ENCODE results near the gene EFHD2. TPM values are rescaled to one million over a fixed set of nuclear protein-coding genes. Genes with fewer than 3 reads are reported as not detected.

Gene EFHD2
- total RNA-seq, 1 experiment from 2014 or later, result 92.0 TPM

- H3K4me3 ChIP-seq, result no peak overlapping the region
- DNase-seq, result no peak
- H3K27me3 ChIP-seq, result no peaks in the 10 kb centered on the region
- no peaks in the 10 kb centered on the region for H3K36me3 ChIP-seq
- no peaks in the 10 kb centered on the region for H3K9me3 ChIP-seq
Measured at GRCh38 chr1:15405106-15405850, 4.4 kb upstream of the EFHD2 start.

DNA sequence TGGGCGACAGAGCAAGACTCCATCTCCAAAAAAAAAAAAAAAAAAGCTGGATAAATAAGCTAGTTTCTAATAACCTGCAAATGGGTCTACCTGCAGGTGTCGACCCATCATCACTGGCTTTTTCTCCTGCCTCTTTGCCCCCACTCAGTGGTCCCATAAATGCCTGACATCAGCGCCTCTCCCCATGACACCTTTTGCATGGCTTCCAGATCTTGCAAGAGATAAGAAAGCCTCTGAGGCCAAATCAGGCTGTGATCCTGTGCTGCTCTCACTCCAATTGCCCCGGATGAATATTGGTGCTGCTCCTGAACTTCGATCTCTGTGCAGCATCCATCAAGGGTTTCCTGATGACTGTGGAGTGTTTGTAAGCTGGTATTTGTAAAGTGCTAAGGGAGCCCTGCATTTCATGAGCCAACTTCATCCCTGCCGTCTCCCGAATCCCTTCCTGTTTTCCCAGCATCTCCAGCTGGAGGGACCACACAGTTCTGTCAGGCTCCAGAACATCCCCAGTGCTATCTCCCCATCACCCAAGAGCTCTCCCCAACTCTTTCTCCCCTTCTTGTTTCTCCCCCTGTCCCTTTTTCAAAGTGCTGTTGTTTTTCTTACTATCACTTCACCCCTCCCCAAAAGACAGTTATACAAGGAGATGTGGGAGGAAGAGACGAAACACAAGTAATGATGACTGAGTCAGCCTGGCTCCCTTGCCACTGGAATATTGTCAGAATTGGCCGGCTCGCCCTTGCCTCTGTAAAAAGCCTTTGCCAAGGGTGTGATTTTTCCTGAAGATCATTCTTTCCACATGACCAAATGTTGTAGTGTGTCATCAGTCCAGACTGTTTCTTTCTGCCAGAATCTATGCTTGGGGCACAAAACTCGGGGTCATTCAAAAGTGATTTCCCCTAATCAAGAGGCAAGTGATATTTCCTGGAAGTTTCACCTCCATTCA is 2.8 kb upstream of the EFHD2 start:
- Histone ChIP-seq H3K4me3 (no peak overlapping the region), H3K27me3 (no peaks in the 10 kb centered on the region), H3K9me3 (no peaks in the 10 kb centered on the region), H3K36me3 (peaks cover 4% of the 10 kb centered on the region)
- DNase-seq, result peak; percentile 91

DNA sequence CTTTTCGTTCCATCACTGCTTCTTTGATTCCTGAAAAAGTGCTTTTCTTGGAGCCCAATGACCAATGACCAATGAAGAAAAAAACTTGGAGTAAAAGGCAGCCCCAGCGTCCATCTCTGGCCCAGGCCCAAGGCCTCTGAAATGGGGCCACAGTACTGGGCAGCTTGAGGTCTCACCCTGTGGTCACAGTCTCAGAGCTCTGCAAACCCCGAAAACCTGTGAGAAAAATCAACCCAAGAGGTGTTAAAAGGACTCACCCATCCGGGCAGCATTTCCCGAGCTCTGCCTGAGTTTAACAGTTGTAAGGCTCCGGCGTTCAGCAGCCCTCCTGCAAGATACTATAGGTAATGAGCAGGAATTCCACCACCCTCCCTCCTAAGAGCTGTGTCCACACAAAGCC is 2.1 kb upstream of the EFHD2 start:
- H3K27me3 ChIP-seq, result no peaks in the 10 kb centered on the region
- no peak for DNase-seq
- H3K4me3 ChIP-seq, result no peak overlapping the region
- no peaks in the 10 kb centered on the region for H3K9me3 ChIP-seq
- H3K36me3 ChIP-seq, result peaks cover 7% of the 10 kb centered on the region

- H3K36me3 ChIP-seq, result peaks cover 15% of the 10 kb centered on the region
- peak overlapping the region; percentile 74 for H3K4me3 ChIP-seq
- H3K27me3 ChIP-seq, result no peaks in the 10 kb centered on the region
- DNase-seq, result no peak
- H3K9me3 ChIP-seq, result no peaks in the 10 kb centered on the region
Measured at GRCh38 chr1:15408890-15409387, 749 bp upstream of the EFHD2 start.

DNA sequence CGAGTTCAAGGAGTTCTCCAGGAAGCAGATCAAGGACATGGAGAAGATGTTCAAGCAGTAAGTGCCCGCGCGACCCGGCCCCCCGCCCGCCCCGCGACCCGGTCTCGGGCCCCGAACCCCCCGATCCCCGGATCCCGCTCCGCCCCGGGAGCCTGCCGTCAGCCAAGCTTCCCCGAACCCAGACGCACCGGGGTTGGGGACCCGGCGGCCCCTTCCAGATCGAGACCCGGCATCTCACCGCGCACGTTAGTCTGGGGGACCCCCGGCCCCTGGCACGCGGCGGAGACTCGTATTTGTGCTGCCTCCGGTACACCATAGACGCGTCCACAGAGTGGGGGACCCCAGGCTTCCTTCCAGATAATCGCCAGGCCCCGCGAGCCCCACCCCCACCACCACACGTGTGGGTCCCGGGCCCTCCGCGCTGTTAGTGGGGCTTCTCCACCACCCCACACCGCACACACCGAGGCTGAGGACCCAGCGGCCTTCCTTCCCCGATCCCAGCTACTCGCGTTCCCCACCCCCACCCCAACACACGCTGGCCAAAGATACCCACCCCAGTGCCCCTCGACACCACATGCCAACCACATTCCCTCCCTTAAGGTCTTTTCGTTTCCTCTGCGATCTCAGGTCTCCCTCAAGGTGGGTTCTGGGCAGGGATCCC is 665 bp downstream of the EFHD2 start:
- peak overlapping the region; percentile 74 for H3K4me3 ChIP-seq
- no peaks in the 10 kb centered on the region for H3K27me3 ChIP-seq
- H3K36me3 ChIP-seq, result peaks cover 29% of the 10 kb centered on the region
- no peaks in the 10 kb centered on the region for H3K9me3 ChIP-seq
- no peak for DNase-seq

GRCh38 chr1:15410884-15411245 is 1.2 kb downstream of the EFHD2 start:
- no peak for DNase-seq
- H3K9me3 ChIP-seq, result no peaks in the 10 kb centered on the region
- peak overlapping the region; percentile 74 for H3K4me3 ChIP-seq
- H3K27me3 ChIP-seq, result no peaks in the 10 kb centered on the region
- peaks cover 34% of the 10 kb centered on the region for H3K36me3 ChIP-seq

DNA sequence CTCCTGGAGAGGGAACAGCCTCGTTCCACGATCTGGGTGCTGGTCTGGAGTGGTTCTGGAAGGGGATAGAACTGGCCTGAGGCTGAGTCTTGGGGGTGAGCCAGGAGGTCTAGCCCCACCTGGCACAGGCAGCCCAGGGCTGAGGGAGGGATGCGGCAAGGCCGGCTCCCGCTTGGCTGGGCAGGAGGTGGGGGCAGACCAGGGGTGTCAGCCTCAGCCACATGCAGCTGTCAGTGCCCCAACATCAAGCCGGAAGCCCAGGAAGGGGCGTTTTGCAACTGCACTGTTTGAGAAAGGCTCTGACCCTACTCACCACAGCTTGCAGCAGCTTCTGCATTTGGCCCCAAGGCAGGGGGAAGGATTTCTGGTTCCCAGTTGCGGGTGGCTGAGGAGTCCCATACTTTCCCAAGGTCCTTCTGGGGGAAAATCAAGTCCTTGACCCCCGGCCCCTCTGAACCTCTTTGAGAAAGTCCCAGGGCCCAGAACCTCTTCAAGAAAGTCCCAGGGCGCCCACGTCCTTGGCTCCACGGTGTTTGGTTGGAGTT is 2.0 kb downstream of the EFHD2 start:
- no peak for DNase-seq
- Histone ChIP-seq H3K36me3 (peaks cover 34% of the 10 kb centered on the region), H3K9me3 (no peaks in the 10 kb centered on the region), H3K27me3 (no peaks in the 10 kb centered on the region), H3K4me3 (peak overlapping the region; percentile 74)

DNA sequence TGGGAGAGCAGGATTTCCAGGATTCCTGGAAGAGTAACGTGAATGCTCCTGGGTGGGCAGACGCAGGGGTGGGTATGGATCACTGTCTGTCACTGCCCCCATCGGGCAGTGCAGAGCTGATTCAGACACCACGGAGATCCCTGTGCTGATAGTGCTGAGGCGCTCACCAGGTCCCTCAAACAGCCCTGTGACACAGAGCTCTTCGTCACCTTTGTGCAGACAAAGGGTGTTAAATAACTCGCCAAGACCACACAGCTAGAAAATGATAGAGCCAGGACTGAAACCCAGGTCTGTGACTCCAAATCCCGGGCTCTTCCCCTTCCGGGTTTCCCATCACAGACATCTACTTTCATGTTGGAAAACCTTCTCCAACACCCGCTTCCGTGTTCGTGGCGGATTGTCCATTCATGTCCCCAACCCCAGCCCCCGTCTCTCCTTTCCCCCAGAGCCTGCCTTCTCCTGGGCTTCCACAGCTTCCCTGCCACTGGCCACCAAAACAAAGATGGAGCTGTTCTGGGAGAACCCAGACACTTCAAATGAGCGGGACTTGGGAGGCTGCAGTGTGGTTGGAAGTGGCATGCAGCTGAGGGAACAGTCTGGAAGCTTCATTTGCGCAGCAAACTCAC is 2.6 kb downstream of the EFHD2 start:
- peaks cover 36% of the 10 kb centered on the region for H3K36me3 ChIP-seq
- H3K9me3 ChIP-seq, result no peaks in the 10 kb centered on the region
- DNase-seq, result no peak
- no peaks in the 10 kb centered on the region for H3K27me3 ChIP-seq
- H3K4me3 ChIP-seq, result peak overlapping the region; percentile 74

DNA sequence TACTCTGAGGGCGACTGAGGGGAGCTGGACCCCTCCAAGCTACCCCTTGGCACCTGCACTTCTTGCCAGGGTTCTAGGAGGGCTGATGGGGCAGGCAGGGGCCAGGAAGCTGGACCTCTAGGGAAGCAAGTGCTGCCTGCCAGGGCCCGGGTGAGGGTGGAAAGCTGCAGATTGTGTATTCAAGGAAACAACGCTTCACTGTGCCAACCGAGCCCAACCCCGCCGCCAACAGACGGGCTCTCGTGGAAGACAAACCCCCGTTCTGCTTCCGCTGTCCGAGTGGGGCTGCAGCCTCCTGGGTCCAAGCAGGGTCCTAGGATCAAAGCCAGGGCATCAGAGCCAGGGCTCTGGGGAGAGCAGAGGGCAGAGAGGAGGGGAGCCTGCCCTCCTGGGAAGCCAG is 3.2 kb downstream of the EFHD2 start:
- no peak overlapping the region for H3K4me3 ChIP-seq
- no peaks in the 10 kb centered on the region for H3K9me3 ChIP-seq
- peaks cover 36% of the 10 kb centered on the region for H3K36me3 ChIP-seq
- H3K27me3 ChIP-seq, result no peaks in the 10 kb centered on the region
- no peak for DNase-seq

DNA sequence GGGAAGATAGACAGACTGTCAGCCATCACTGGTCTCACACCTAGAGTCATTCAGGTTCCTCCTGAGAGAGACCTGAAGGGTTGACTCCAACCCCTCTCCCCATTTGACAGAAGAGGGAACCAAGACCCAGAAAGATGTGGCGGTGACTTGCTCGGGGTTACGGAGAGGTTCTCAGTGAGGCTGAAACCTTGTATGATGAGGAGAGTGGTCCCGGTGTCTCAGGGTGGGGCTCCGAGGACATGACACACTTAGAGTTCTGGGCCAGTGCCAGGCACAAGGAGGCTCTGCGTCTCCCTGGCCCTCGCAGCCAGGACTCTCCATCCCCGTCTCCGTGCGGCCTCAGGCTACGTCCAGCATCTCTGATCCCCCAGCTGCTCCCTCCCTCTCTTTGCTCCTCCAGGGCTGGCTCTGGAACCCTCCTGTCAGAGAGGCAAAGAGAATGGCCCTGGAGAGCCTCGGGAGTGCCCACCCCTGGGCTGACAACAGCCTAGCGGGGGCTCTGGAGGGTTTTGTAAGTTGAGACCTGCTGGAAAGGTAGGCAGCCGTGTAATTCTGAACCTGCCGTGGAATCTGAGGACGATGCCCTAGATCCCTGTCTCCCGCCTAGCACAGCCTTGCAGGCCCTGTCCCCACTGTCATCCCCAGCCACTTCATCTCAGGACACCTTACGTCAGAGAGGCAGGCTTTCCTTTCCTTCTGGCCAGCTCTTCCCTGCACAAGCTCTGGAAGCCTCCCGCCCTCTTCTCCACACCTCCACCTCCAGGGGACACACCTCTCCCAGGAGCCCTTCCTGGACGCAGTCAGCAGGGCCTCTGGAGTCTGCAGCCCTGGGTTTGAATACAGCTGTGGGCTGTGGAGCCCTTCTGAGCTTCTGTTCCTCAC is 4.1 kb downstream of the EFHD2 start:
- DNase-seq, result no peak
- peaks cover 41% of the 10 kb centered on the region for H3K36me3 ChIP-seq

DNA sequence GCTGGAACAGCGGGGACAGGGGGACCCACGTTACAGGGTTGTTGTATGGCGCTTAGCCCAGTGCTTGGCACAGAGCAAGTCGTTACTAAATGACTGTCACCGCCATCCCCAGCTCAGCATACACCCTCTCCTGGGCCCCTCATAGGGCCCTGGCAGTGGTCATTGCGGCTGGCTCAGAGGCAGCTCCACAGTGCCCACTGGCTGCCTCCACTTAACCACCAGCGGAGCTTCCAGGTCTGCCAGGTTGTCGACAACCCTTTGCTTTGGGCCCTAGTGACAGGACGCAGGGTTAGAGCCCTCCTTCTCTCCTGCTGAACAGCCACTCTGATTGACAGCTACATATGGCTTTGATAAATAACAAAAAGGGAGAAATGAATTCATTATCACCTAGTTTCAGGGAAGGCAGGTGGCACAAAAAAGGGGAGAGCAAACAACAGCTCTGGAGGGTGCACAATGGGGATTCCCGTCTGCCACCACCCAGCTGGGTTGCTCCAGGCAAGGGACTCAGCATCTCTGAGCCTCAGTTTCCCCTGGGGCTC is 4.8 kb downstream of the EFHD2 start:
- Histone ChIP-seq H3K36me3 (peaks cover 43% of the 10 kb centered on the region), H3K9me3 (no peaks in the 10 kb centered on the region), H3K27me3 (no peaks in the 10 kb centered on the region), H3K4me3 (no peak overlapping the region)
- DNase-seq, result no peak

More for the DNA sequence above, 4.1 kb downstream of the EFHD2 start:
- H3K27me3 ChIP-seq, result no peaks in the 10 kb centered on the region
- H3K4me3 ChIP-seq, result no peak overlapping the region
- H3K9me3 ChIP-seq, result no peaks in the 10 kb centered on the region

DNA sequence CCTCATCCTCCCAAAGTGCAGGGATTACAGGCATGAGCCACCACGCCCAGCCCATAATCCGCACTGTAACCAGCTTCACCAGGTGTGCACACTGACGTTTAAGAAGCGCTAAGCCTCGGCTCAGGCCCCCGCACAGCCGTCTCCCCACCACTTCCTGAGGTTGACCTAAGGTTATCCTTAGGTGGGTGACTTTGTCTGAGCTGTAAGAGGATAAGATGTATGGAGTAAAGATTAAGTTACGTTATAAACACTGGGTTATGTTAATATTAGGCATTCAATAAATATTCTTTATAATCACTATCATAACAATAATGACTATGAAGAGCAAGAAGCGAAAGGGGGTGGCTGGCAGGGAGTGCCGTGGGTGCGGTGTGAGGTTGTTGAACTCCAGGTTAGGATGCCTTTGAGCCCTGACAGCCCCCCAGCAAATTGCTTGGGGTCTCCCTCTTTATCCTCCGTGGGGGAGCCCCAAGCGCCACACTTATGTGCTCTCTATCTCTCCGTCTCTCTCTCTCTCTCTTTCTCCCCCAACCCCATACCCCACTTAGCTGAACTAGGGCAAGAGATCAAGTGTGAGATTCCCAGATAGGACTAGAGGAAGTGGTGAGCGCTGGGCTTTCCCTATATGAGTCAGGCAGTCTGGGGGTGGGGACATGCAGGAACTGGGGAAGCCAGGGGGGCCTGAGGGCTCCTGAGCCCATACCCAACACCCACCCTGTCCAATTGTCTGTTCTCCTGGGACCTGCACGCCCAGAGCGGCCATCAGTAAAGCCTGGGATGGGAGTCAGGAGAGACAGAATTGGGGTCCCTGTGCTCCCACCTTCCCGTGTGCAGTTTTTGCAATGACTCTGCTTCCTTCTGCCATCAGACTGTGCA is 7.6 kb downstream of the EFHD2 start:
- DNase-seq, result peak; percentile 57
- Histone ChIP-seq H3K36me3 (peaks cover 50% of the 10 kb centered on the region), H3K27me3 (no peaks in the 10 kb centered on the region), H3K4me3 (no peak overlapping the region), H3K9me3 (no peaks in the 10 kb centered on the region)

DNA sequence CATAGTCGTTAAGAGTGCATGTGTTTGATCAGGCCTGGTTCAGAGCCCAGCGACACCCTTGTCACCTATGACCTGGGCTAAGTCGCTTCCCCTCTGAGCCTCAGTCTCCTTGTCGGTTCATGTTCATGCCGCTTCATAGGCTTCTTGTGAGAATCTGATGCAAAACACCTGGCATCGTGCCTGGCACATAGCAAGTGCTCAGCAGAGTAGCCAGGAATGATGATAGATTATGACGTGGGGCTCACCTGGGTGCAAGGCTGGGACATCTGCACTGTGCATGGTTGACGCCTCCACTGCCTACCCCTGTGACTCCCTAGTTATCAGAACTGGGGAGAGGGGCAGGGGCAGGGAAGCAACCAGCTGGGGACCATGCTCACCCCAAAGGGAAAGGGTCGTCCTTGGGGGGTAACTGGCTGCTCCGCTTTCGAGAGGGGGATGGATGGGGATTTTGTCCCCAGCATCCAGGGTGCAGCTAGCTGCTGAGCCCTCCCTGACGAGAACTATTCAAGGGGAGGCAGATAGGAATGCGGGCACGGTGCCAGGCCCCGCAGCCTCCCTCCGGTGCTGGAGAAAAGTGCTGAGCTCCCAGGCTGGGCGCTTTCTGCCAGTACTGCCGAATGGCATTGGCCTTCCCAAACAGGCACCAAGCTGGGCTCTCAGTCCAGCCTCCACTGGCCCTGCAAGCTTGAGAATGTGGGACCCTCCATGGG is 9.3 kb downstream of the EFHD2 start:
- DNase-seq, result no peak
- no peaks in the 10 kb centered on the region for H3K27me3 ChIP-seq
- H3K36me3 ChIP-seq, result peaks cover 41% of the 10 kb centered on the region
- no peaks in the 10 kb centered on the region for H3K9me3 ChIP-seq
- H3K4me3 ChIP-seq, result no peak overlapping the region

- H3K4me3 ChIP-seq, result no peak overlapping the region
- peaks cover 37% of the 10 kb centered on the region for H3K36me3 ChIP-seq
- H3K27me3 ChIP-seq, result no peaks in the 10 kb centered on the region
- H3K9me3 ChIP-seq, result no peaks in the 10 kb centered on the region
- DNase-seq, result no peak
Measured at GRCh38 chr1:15420853-15421465, 11.3 kb downstream of the EFHD2 start.

Measured in MG63 (cell line).